Neural cell (in vitro differentiated cells): ENCODE measurements around the gene KLF14. TPM values are rescaled to one million over a fixed set of nuclear protein-coding genes. Genes with fewer than 3 reads are reported as not detected.

Experiments used
- H2AFZ ChIP-seq: fragments of 200-600, 300-800 bp; sonication (generic), shearing (Covaris generic); 2 replicates; pipeline ENCODE4 v1.6.0; 2014; ENCODE audit warnings: low read depth, mild to moderate bottlenecking, antibody characterized with exemption, low read length, moderate library complexity
- H3F3A ChIP-seq: fragments of 200-600 bp; shearing (Covaris generic); 2 replicates; pipeline ENCODE4 v1.6.1; 2016; ENCODE audit warnings: mild to moderate bottlenecking, moderate library complexity, mixed read lengths, antibody characterized with exemption, low read length; ENCODE audit not compliant: insufficient read depth, poor library complexity, severe bottlenecking
- H3K27ac ChIP-seq: fragments of 200-600, 300-800 bp; sonication (generic), shearing (Covaris generic); 2 replicates; pipeline ENCODE4 v1.5.1; 2014; ENCODE audit warnings: mild to moderate bottlenecking, low read length, moderate library complexity
- H3K27me3 ChIP-seq: fragments of 300-800, 200-600 bp; sonication (generic), shearing (Covaris generic); 2 replicates; pipeline ENCODE4 v1.6.0; 2014; ENCODE audit warnings: mild to moderate bottlenecking, low read depth, low read length, moderate library complexity; ENCODE audit not compliant: insufficient read depth
- H3K36me3 ChIP-seq: fragments of 300-800, 200-600 bp; sonication (generic), shearing (Covaris generic); 2 replicates; pipeline ENCODE4 v1.5.1; 2014; ENCODE audit warnings: mild to moderate bottlenecking, antibody characterized with exemption, low read length, moderate library complexity; ENCODE audit not compliant: insufficient read depth
- H3K4me2 ChIP-seq: fragments of 300-800, 200-600 bp; sonication (generic), shearing (Covaris generic); 2 replicates; pipeline ENCODE4 v1.6.0; 2014; ENCODE audit warnings: mild to moderate bottlenecking, low read length
- H3K4me3 ChIP-seq: fragments of 300-800, 200-600 bp; sonication (generic), shearing (Covaris generic); 2 replicates; pipeline ENCODE4 v1.5.1; 2014; ENCODE audit warnings: mild to moderate bottlenecking, low read length, moderate library complexity
- H3K79me2 ChIP-seq: fragments of 200-600 bp; shearing (Covaris generic); replicated peaks from 2 replicates; pipeline ENCODE4 v1.6.0; 2014; ENCODE audit warnings: mild to moderate bottlenecking, low read length, moderate library complexity; ENCODE audit not compliant: insufficient read depth
- H3K9ac ChIP-seq: fragments of 300-800, 200-600 bp; sonication (generic), shearing (Covaris generic); 2 replicates; pipeline ENCODE4 v1.6.1; 2016; ENCODE audit warnings: mild to moderate bottlenecking, low read length, mixed read lengths
- H3K9me2 ChIP-seq: fragments of 200-600 bp; shearing (Covaris generic); 2 replicates; pipeline ENCODE4 v1.6.1; 2016; ENCODE audit warnings: mild to moderate bottlenecking, low read length, mixed read lengths; ENCODE audit not compliant: insufficient read depth
- H3K9me3 ChIP-seq: fragments of 200-600, 300-800 bp; sonication (generic), shearing (Covaris generic); 2 replicates; pipeline ENCODE4 v1.6.1; 2016; ENCODE audit warnings: mild to moderate bottlenecking, mixed run types, low read length, moderate library complexity, mixed read lengths
- H4K20me1 ChIP-seq: fragments of 200-600 bp; shearing (Covaris generic); 2 replicates; pipeline ENCODE4 v1.6.1; 2016; ENCODE audit warnings: mild to moderate bottlenecking, mixed run types; ENCODE audit not compliant: insufficient read depth
- EP300 ChIP-seq: fragments of 450-650 bp; conservative IDR thresholded peaks from 2 replicates; pipeline ENCODE4 v1.6.1; 2014; ENCODE audit warnings: antibody characterized with exemption, mild to moderate bottlenecking, moderate library complexity; ENCODE audit not compliant: poor library complexity, severe bottlenecking
- EZH2 ChIP-seq: fragments of 200-600, 300-800 bp; shearing (Covaris generic), sonication (generic); IDR thresholded peaks from 2 replicates; pipeline ENCODE4 v1.6.1; 2014; ENCODE audit warnings: antibody characterized with exemption, low read length, borderline replicate concordance, mild to moderate bottlenecking; ENCODE audit not compliant: insufficient read depth, poor library complexity, severe bottlenecking
- MXI1 ChIP-seq: fragments of 450-650 bp; conservative IDR thresholded peaks from 2 replicates; pipeline ENCODE4 v1.6.1; 2014; ENCODE audit warnings: antibody characterized with exemption, mild to moderate bottlenecking; ENCODE audit not compliant: poor library complexity, severe bottlenecking
- POLR2AphosphoS5 ChIP-seq: IDR thresholded peaks from 2 replicates; pipeline ENCODE4 v1.6.1; 2012
- RAD21 ChIP-seq: fragments of 450-650 bp; conservative IDR thresholded peaks from 2 replicates; pipeline ENCODE4 v1.6.1; 2014; ENCODE audit warnings: antibody characterized with exemption, mild to moderate bottlenecking, moderate library complexity
- SMC3 ChIP-seq: fragments of 450-650 bp; conservative IDR thresholded peaks from 2 replicates; pipeline ENCODE4 v1.6.1; 2014; ENCODE audit warnings: antibody characterized with exemption, mild to moderate bottlenecking, moderate library complexity; ENCODE audit not compliant: poor library complexity
- TAF1 ChIP-seq: IDR thresholded peaks from 2 replicates; pipeline ENCODE4 v1.6.1; 2012; ENCODE audit warnings: low read depth
- polyA plus RNA-seq: library from polyadenylated mRNA; depleted of rRNA; stranded (reverse); fragments of >200 nt; gene quantifications from 2 replicates; pipeline ENCODE4 v1.2.3, GENCODE V29; 2014
- TF ChIP-seq, protein P1 (sequence below): fragments of 450-650 bp; IDR thresholded peaks from 2 replicates; pipeline ENCODE4 v1.5.1; 2014; ENCODE audit warnings: antibody characterized with exemption, mild to moderate bottlenecking, moderate library complexity; ENCODE audit not compliant: poor library complexity, severe bottlenecking
- TF ChIP-seq, protein P2 (sequence below): IDR thresholded peaks from 2 replicates; pipeline ENCODE4 v1.6.1; 2012; ENCODE audit warnings: borderline replicate concordance

KLF14 gene
- polyA plus RNA-seq, 1 donor from 2014 or later: not detected

DNA sequence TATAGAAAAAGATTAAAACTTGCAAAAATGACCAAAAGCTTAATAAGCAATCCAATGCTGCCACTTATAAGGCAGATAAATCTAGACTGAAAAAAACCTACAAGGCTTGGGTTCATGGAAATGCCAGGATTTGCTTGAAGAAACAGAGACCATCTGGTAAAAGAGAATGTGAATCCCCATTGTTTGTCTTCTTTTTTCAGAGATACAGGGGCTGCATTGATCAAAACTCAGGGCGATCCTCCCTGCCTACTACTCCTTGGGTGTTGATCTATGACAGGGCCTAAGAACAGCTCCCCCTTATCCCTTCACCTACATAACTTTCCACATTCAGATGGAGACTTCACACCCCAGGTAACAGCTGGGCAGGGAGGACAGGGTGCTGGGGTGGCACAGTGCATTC lies 44.3 kb downstream of the KLF14 start:
- H4K20me1 ChIP-seq: no peaks in the 10 kb centered on the region
- H3K9ac ChIP-seq: no peak overlapping the region
- TF ChIP-seq, protein P1, sequence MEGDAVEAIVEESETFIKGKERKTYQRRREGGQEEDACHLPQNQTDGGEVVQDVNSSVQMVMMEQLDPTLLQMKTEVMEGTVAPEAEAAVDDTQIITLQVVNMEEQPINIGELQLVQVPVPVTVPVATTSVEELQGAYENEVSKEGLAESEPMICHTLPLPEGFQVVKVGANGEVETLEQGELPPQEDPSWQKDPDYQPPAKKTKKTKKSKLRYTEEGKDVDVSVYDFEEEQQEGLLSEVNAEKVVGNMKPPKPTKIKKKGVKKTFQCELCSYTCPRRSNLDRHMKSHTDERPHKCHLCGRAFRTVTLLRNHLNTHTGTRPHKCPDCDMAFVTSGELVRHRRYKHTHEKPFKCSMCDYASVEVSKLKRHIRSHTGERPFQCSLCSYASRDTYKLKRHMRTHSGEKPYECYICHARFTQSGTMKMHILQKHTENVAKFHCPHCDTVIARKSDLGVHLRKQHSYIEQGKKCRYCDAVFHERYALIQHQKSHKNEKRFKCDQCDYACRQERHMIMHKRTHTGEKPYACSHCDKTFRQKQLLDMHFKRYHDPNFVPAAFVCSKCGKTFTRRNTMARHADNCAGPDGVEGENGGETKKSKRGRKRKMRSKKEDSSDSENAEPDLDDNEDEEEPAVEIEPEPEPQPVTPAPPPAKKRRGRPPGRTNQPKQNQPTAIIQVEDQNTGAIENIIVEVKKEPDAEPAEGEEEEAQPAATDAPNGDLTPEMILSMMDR: no peak
- TF ChIP-seq EP300 (no peak), MXI1 (no peak), RAD21 (no peak), TAF1 (no peak), EZH2 (no peak), POLR2AphosphoS5 (no peak), SMC3 (no peak)
- TF ChIP-seq, protein P2, sequence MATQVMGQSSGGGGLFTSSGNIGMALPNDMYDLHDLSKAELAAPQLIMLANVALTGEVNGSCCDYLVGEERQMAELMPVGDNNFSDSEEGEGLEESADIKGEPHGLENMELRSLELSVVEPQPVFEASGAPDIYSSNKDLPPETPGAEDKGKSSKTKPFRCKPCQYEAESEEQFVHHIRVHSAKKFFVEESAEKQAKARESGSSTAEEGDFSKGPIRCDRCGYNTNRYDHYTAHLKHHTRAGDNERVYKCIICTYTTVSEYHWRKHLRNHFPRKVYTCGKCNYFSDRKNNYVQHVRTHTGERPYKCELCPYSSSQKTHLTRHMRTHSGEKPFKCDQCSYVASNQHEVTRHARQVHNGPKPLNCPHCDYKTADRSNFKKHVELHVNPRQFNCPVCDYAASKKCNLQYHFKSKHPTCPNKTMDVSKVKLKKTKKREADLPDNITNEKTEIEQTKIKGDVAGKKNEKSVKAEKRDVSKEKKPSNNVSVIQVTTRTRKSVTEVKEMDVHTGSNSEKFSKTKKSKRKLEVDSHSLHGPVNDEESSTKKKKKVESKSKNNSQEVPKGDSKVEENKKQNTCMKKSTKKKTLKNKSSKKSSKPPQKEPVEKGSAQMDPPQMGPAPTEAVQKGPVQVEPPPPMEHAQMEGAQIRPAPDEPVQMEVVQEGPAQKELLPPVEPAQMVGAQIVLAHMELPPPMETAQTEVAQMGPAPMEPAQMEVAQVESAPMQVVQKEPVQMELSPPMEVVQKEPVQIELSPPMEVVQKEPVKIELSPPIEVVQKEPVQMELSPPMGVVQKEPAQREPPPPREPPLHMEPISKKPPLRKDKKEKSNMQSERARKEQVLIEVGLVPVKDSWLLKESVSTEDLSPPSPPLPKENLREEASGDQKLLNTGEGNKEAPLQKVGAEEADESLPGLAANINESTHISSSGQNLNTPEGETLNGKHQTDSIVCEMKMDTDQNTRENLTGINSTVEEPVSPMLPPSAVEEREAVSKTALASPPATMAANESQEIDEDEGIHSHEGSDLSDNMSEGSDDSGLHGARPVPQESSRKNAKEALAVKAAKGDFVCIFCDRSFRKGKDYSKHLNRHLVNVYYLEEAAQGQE: no peak
- H3K27ac ChIP-seq: no peak overlapping the region
- H3K79me2 ChIP-seq: no peaks in the 10 kb centered on the region
- no peaks in the 10 kb centered on the region for H3K9me2 ChIP-seq
- no peak overlapping the region for H3K4me2 ChIP-seq
- no peak overlapping the region for H3K4me3 ChIP-seq
- H3K36me3 ChIP-seq: no peaks in the 10 kb centered on the region
- no peaks in the 10 kb centered on the region for H3K27me3 ChIP-seq
- no peaks in the 10 kb centered on the region for H3F3A ChIP-seq
- no peak overlapping the region for H2AFZ ChIP-seq
- no peaks in the 10 kb centered on the region for H3K9me3 ChIP-seq

DNA sequence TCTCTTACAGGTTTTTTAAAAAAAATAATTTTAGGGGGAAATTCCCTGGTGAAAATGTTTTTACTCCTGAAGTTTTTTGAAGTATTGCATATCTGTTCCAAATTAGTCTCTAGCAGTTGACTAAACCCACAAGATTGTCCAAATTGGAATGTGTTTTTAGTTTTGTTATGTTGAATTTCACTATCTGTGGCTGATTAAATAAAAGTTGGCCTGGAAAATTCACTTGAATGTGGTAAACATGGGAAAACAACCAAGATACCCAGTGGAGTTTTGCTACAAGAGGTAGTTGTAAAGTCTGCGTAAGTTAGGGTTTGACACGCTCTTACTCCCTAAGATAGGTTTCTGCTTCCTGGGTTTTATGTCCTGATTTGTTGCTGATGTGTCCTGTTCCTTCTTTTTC lies 51.0 kb downstream of the KLF14 start:
- Histone ChIP-seq H3K4me2 (no peak overlapping the region), H3F3A (no peaks in the 10 kb centered on the region)

More for the DNA sequence above, 51.0 kb downstream of the KLF14 start:
- Histone ChIP-seq H3K9me2 (no peaks in the 10 kb centered on the region), H3K27me3 (no peaks in the 10 kb centered on the region), H3K4me3 (no peak overlapping the region), H2AFZ (no peak overlapping the region), H3K79me2 (no peaks in the 10 kb centered on the region), H3K9me3 (no peaks in the 10 kb centered on the region), H4K20me1 (no peaks in the 10 kb centered on the region), H3K27ac (no peak overlapping the region), H3K9ac (no peak overlapping the region), H3K36me3 (no peaks in the 10 kb centered on the region)
- TF ChIP-seq MXI1 (no peak), TAF1 (no peak), EP300 (no peak), RAD21 (no peak), SMC3 (no peak), EZH2 (no peak), POLR2AphosphoS5 (no peak)
- TF ChIP-seq, protein P1: no peak
- TF ChIP-seq, protein P2: no peak
